ENCODE data around the gene HTR3E. TPM values are rescaled to one million over a fixed set of nuclear protein-coding genes. Genes with fewer than 3 reads are reported as not detected.

Gene HTR3E, protein sequence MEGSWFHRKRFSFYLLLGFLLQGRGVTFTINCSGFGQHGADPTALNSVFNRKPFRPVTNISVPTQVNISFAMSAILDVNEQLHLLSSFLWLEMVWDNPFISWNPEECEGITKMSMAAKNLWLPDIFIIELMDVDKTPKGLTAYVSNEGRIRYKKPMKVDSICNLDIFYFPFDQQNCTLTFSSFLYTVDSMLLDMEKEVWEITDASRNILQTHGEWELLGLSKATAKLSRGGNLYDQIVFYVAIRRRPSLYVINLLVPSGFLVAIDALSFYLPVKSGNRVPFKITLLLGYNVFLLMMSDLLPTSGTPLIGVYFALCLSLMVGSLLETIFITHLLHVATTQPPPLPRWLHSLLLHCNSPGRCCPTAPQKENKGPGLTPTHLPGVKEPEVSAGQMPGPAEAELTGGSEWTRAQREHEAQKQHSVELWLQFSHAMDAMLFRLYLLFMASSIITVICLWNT
- not detected for total RNA-seq

DNA sequence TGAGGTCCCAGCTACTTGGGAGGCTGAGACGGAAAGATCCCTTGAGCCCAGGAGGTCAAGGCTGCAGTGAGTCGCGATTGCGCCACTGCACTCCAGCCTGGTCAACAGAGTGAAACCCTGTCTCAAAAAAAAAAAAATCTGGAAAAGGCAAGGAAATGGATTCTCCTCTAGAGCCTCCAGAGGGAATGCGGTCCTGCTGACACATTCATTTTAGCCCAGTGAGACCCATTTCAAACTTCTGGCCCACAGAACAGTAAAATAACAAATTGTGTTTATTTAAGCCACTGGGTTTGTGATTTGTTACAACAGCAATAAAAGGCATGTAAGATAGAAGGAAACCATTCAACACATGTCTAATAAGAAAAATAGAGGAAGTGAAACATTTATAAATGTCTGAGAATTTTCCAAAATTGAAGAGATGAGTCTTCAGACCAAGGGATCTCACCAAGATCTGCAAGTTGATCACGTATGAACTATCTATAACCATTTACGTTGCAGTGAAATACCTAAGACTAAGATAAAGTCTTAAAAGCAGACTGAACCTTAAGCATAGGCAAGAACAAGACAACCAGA, at the start of gene HTR3E:
Gene HTR3E, plus strand, starts transcription at position 254 of the 573 bp plus-strand sequence. CDS start 466 bp downstream, outside the sequence.

DNA sequence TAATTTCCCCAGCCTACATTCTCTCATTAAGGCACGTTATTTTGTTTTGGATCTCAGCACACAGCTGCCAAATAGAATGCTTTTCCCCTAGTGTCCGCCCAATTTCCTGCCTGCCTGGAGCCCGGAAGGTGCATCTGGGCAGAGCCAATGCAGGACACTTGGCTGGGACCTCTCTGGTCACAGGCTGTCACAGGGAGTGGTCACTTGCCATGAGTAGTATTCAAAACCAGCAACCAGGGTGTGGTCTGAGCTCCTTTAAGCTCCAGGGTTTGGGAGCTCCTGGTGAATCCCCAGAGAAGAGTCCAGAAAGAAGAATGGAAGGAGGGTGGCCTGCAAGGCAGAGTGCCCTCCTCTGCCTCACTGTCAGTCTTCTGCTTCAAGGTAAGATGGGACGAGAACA, 44.1 kb upstream of the HTR3E start, which contains the start of gene HTR3C:
Gene HTR3C, plus strand, starts transcription at position 281 of the 400 bp plus-strand sequence. Its CDS starts 34 bp downstream, at position 315.

DNA sequence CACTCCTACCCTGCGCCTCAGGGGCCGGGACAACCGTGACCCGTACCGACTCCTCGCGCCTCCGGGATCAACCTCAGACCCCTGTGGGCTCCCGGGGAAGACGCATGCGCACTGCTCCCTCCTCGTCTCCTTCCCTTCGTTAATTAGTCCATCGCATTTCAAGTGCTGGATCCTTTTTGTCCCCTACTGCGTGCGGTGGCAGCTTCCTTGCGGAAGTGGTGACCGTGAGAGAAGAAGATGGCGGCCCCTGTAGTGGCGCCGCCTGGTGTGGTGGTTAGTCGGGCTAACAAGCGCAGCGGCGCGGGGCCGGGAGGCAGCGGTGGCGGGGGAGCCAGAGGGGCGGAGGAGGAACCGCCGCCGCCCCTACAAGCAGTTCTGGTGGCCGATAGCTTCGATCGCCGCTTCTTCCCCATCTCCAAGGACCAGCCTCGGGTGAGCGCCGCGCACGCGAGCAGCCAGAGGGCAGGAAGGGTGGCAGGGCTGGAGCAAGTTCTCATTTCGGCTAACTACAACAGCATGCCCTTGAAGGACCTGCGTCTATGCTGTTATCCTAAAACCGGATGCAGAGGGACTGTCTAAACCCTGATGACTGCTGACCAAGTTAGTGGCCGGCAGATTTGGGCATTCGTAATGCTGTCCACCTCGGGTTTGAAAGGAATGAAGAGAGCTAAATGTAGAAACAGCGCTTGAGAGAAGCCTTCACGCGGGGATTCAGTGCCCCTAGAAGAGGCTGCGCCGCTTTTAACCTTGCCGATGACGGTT, 38.5 kb downstream of the HTR3E start, which contains the start of gene EIF2B5:
Gene EIF2B5, plus strand, starts transcription at position 210 of the 762 bp plus-strand sequence. Its CDS starts 28 bp downstream, at position 238.

DNA sequence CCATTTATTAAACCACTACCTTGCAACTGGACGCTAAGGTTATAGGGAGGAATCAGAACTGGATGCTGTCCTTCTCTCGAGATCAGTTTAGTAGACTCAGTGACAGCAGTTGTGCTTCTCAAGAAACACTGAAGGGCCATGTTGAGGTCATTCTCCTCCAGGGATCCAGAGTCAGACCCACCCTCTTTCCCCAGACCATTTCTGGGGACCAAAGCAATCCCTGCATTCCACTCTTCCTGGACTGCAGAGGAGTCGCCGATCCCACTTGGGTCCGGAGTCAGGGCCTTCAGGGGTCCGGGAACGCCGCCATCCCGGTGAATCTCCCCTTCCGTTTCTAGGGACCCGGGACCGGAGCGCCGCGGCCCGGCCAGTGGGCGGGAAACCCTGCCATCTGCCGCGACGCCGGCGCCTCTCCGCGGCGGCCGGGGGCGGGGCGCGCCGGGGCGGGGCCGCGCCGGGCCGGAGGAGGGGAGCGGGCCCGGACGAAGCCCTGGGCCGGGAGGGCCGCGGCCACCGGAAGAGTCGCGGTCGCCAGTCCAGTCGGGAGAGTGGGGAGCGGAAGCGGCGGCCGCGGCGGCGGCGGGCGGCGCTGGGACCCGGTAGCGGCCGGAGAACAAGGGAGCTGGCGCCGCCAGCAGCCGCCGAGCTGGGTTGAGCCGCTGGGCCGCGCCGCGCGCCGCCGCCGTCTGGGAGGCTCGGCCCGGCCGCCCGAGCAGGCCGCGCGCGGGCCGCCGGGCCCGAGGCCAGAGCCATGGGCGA, 58.2 kb downstream of the HTR3E start, which contains the start of gene DVL3:
Gene DVL3, plus strand, starts transcription at position 493 of the 759 bp plus-strand sequence. Its CDS starts 259 bp downstream, at position 752.

Other genes starting within 250 kb of the HTR3E start
- 10 to 100 TPM; 40.4 to 46.2 TPM for gene PARL, start 212.2 kb upstream of the HTR3E start, total RNA-seq
- 10 to 100 TPM; 22.6 to 23.8 TPM for gene ABCC5, start 79.2 kb upstream of the HTR3E start, total RNA-seq
- not detected for gene HTR3D, start 65.3 kb upstream of the HTR3E start, total RNA-seq
- not detected for gene HTR3C, start 44.0 kb upstream of the HTR3E start, total RNA-seq
- 10 to 100 TPM; 48.1 to 51.4 TPM for gene EIF2B5, start 38.3 kb downstream of the HTR3E start, total RNA-seq
- gene DVL3, start 58.3 kb downstream of the HTR3E start, total RNA-seq, result 10 to 100 TPM; 33.3 to 37.5 TPM
- gene AP2M1, start 77.8 kb downstream of the HTR3E start, total RNA-seq, result 100 to 1,000 TPM; 199 to 214 TPM
- gene ABCF3, start 89.1 kb downstream of the HTR3E start, total RNA-seq, result 10 to 100 TPM; 60.4 TPM
- gene VWA5B2, start 132.5 kb downstream of the HTR3E start, total RNA-seq, result not detected
- gene ALG3, start 151.9 kb downstream of the HTR3E start, total RNA-seq, result 10 to 100 TPM; 37.9 to 41.2 TPM
- 1 to 10 TPM; 3.3 to 4.3 TPM for gene EEF1AKMT4, start 152.6 kb downstream of the HTR3E start, total RNA-seq
- not detected for gene CAMK2N2, start 164.5 kb downstream of the HTR3E start, total RNA-seq
- gene ECE2, start 179.0 kb downstream of the HTR3E start, total RNA-seq, result not detected
- 100 to 1,000 TPM; 150 to 153 TPM for gene PSMD2, start 202.2 kb downstream of the HTR3E start, total RNA-seq
- gene EIF4G1, start 217.5 kb downstream of the HTR3E start, total RNA-seq, result 100 to 1,000 TPM; 240 to 246 TPM
- gene FAM131A, start 240.5 kb downstream of the HTR3E start, total RNA-seq, result 1 to 10 TPM; 5.8 to 6.1 TPM